ENCODE data around the gene INSR.

DNA sequence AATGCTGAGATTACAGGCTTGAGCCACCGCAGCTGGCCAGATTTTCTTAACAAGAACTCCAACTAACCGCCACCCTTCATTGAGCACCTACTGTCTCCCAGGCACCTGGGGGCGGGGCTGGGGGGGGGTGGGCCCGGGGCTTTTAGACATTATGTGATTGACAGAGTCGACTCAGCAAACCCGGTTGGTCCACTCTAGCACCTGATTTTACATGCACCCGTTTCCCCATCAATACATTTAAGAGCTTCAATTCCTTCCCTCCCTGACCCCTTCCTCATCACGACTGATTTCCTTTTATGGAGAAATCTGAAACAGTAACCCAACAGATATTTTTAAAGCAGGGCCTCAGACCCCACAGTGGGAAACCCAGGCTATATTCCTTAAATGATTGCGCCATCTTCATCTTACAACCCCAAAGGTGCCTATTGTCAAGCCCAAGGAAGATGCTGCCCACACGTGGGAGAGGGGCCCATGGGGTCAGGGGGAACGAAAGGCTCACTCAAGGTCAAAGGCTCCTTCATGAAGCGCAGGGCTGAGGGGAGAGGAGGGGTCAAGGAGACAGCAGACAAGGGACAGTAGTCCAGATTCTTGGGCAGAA is 1.8 kb downstream of the INSR start:
- no peak for TF ChIP-seq POLR2A (IDR thresholded peaks at IDR 0.05)
- TF ChIP-seq, protein P1, sequence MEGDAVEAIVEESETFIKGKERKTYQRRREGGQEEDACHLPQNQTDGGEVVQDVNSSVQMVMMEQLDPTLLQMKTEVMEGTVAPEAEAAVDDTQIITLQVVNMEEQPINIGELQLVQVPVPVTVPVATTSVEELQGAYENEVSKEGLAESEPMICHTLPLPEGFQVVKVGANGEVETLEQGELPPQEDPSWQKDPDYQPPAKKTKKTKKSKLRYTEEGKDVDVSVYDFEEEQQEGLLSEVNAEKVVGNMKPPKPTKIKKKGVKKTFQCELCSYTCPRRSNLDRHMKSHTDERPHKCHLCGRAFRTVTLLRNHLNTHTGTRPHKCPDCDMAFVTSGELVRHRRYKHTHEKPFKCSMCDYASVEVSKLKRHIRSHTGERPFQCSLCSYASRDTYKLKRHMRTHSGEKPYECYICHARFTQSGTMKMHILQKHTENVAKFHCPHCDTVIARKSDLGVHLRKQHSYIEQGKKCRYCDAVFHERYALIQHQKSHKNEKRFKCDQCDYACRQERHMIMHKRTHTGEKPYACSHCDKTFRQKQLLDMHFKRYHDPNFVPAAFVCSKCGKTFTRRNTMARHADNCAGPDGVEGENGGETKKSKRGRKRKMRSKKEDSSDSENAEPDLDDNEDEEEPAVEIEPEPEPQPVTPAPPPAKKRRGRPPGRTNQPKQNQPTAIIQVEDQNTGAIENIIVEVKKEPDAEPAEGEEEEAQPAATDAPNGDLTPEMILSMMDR (IDR thresholded peaks at IDR 0.05) = no peak

All from thyroid gland (tissue), 4 donors.